Measurements from ENCODE around the gene STOML1. TPM values are rescaled to one million over a fixed set of nuclear protein-coding genes. Genes with fewer than 3 reads are reported as not detected.

The STOML1 gene
- total RNA-seq, 1 experiment from 2014 or later, result 20.4 TPM

DNA sequence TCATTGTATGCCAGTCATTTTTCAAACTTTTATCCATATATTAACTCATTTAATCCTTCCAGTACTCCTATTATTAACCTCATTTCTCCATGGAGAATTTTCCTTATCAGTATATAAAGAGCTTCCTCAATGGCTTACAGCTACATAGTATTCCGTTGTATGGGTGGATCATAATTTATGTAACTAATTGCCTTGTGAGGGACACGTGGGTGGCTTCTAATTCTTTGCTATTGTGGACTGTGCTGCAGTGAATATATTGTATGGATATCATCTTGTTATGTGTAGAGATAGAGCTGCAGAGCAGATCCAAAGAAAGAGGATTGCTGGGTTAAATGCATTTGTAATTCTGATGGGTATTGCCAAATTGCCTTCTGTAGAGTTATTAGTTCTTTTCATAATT lies 27.6 kb upstream of the STOML1 start:
- no peak for DNase-seq (ENCODE audit: low read depth)

DNA sequence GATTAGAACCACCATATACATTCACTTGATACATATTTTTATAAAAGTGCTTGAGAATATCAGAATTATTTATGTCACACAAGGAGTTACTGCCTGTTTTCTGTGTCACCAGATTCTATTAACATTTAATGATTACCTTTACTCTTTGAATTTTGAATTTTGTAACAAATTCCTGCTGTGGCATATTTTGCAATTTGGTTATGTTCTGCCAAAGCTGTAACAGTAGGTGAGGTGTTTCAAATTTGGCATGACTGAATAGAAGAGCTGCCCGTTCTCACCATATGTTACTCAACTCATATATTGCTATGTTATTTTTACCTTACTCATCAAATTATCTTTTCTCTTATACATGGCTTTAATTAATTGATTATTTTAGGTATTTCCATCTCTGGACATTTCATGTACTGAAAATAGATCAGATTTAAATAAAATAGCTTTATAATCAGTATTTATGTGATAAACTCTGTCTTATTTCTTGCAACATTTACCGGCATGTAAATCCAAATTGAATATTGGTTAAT lies 21.3 kb upstream of the STOML1 start:
- DNase-seq (ENCODE audit: low read depth), result no peak

DNA sequence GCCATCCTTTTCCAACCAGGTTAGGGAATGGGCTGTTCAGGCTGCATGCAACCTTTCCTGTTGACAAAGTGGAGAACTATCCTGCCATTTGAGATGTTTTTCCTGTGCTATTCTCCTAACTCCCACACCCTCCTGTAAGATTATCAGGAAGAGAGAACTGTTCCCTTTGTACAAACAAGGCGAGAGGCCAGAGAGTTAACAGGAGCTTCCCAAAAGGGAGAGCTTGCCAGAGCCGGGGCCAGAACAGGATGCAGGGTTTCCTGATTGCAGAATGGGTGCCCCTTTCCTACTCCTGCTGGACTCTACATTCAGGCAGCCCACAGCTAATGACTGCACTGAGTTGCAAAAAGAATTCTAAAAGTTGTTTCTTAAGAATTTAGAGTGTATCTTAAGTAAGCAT lies 19.5 kb upstream of the STOML1 start:
- DNase-seq (ENCODE audit: low read depth), result no peak

DNA sequence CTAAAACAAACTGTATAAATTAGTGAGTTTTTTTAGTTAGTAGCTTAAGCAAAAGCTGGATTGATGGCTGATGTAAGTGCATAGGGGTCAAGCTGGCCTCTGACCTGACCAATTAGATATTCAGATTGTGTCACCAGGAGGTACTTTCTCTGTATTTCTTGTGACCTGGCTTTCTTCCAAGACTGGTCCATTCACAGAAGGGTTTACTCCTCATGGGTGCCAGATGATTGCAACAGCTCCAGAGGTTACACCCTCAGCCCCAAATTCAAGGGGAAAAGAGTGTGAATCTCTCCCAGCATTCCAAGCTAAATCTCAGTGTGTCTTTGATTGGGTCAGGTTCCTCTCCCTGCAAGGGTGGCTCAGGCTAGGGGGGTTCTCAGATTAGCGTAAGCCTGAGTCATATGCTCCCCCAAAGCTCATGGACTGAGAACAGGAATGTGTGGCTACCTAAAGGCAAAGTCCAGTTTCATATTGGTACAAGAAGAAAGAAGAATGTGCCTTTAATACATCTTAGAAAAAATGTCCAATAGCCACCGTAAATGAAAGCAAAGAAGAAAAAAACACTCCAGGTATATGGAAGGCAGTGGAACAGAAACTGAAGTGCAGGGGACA lies 18.9 kb upstream of the STOML1 start:
- DNase-seq (ENCODE audit: low read depth), result peak; percentile 45

DNA sequence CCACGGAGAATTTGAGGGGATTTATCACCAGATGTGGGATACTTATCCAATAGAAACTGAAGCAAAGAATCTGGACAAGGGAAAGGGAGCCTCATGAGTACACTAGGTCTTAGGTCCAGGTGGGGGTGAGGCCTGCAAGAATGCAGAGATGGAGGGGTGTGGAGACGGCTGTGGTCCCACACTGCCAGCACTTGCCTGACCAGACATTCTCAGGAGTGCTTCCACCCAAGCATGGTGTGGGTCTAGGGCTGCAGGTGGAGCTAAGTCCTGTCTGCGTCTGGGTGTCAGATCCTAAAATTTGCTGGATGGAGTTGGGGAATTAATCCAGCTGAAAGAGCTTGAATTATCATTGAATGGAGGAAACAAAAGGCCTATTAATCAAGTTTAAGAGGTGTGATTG lies 16.8 kb upstream of the STOML1 start:
- no peak for DNase-seq (ENCODE audit: low read depth)

DNA sequence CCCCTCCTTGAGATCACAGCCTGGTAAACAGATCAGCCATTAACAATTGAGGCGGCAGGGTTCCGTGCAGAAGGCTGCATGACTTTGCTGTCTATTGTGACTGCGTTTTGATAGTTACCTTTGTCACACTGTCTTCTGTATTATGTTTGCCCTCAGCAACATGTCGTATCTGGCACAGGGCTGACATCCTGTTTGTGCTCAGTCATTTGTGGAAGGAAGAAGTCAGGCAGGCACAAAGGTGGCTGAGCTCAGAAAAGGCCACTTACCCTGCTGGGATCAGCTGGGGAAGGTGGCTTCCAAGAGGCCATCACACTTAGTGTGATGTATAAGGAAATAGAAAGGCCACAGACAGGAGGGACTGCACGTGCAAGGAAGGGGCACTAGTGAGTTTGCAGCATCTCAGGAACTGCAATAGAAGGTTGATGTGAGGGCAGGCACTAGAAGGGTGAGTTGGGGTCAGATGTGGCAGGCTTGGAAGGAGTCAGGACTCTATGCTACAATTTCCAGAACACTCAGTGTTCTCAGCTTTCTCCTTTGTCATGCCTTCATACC lies 15.8 kb upstream of the STOML1 start:
- no peak for DNase-seq (ENCODE audit: low read depth)

DNA sequence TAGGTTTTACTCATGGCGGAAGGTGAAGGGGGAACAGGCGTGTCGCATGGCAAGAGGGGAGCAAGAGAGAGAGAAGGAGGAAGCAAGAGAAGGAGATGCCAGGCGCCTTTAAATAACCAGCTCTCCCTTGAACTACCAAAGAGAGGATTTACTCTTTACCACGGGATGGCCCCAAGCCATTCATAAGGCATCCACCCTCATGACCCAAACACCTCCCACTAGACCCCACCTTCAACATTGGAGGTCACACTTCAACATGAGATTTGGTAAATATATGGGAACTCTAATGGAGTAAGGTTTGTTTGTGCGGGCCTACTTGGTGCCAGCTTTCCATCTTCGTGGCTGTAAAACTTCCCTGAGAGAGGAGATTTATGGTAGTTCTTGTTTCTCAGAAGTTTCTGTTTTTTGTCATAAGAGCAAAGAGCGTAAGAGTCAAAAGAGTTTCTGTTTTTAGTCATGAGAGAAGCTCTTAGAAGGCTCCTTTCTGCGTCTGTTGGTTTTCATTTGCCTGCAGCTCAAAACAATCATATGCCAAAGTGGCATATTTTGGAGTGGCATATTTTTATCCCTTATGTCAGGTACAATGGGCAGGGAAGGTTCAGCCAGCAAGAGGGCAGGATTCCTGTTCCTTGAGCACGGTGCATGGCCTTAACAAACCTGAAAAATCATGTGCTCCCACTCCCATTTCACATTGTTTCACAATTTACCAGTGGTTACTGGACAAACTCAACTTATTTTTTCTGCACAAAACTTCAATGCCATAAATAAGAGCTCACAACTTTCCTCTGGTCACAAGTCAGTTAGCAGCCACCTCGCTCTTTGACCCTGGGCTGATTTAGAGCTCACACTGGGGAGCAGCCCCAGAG lies 14.9 kb upstream of the STOML1 start:
- DNase-seq (ENCODE audit: low read depth), result no peak

DNA sequence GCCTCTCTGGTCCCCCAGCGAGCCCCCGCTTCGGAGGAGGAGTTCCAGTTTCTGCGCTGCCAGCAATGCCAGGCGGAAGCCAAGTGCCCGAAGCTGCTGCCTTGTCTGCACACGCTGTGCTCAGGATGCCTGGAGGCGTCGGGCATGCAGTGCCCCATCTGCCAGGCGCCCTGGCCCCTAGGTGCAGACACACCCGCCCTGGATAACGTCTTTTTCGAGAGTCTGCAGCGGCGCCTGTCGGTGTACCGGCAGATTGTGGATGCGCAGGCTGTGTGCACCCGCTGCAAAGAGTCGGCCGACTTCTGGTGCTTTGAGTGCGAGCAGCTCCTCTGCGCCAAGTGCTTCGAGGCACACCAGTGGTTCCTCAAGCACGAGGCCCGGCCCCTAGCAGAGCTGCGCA lies 5.9 kb upstream of the STOML1 start:
- no peak for DNase-seq (ENCODE audit: low read depth)

DNA sequence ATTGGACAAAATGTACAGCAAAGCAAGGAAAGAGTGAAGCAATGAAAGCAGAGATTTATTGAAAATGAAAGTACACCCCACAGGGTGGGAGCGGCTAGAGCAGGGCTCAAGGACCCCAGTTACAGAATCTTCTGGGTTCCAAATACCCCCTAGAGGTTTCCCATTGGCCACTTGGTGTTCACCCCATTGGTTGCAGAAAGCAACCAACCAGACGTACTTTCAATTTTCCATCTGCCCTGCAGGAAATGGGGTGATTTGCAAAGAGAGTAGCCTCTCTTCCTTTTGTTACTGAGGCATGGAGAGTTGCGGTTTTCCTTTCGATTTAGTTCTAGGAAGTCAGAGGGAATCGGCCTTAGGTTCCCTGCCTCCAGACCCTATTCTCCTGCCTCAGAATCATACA lies 4.8 kb upstream of the STOML1 start:
- peak; percentile 87 for DNase-seq (ENCODE audit: low read depth)

DNA sequence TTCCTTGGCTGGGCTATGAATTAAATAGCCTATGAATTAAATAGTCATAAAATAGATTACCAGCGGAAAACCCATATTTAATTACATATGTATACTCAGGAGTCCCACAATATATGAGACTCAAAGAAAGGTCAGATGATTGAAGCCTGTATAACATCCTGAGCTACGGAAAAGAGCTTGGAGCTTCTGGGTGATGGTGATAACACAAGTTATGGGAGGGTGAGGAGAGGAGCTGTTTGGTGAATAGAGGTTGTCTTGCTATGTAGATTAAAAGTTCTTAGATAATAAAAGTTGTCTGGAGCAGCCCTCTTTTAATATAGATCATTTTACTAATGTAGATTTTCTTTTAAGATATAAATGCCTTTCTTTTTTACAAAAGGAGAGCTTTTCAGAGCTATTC lies 4.2 kb upstream of the STOML1 start:
- DNase-seq (ENCODE audit: low read depth), result no peak

DNA sequence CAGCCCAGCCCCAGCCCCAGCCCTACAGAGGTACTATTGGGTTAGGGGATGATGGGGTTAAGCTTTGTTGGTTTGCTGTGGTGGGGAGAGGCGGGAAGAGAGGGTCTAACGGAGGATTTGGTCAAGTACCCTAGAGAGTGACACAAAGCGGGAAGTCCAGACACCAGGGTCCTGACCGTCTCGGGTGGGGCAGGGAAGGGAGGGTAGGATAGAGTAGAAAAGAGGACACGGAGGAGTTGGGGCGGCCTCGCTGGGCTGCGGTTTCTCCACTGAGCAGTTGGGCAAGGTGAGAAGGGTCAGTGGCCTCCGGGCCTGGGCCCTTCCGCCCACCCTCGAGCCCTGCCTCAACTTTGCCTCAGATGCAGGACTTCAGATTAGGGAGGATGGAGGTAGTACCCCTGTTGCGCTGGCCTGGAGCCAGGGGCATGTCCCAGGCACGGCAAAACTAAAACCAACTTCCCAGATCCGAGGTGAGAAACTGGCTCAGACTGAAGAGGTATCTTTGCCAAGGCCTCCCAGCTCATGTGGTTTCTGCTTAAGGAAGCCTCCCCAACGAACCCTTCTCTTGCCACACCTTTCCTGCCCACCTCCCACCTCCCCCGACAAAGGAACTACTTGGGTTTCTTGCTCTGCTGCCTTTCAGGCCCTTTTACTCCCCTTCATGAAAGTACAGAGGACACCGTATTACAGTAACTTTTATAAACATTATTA lies 3.0 kb upstream of the STOML1 start:
- DNase-seq (ENCODE audit: low read depth), result peak; percentile 42

DNA sequence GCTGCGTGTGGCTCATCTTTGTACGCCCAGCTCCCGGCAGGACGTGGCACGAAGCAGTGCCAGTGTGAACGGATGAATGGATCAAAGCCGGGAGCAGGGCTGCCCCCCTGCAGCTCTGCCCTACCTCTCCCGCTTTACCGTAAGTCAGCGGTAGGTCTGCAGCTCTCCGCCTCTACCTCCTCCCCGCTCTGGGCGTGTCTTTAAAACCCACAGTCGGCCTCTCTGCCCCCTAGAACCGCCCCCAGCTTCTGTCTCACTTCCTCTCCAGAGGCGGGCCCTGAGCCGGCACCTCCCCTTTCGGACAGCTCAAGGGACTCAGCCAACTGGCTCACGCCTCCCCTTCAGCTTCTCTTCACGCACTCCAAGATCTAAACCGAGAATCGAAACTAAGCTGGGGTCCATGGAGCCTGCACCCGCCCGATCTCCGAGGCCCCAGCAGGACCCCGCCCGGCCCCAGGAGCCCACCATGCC lies 2.4 kb upstream of the STOML1 start, which contains the start of gene PML:
PML (plus strand) TSS at position 304 of the 471 bp plus-strand sequence; CDS start at position 401, 97 bp downstream.
- DNase-seq (ENCODE audit: low read depth), result peak; percentile 98

DNA sequence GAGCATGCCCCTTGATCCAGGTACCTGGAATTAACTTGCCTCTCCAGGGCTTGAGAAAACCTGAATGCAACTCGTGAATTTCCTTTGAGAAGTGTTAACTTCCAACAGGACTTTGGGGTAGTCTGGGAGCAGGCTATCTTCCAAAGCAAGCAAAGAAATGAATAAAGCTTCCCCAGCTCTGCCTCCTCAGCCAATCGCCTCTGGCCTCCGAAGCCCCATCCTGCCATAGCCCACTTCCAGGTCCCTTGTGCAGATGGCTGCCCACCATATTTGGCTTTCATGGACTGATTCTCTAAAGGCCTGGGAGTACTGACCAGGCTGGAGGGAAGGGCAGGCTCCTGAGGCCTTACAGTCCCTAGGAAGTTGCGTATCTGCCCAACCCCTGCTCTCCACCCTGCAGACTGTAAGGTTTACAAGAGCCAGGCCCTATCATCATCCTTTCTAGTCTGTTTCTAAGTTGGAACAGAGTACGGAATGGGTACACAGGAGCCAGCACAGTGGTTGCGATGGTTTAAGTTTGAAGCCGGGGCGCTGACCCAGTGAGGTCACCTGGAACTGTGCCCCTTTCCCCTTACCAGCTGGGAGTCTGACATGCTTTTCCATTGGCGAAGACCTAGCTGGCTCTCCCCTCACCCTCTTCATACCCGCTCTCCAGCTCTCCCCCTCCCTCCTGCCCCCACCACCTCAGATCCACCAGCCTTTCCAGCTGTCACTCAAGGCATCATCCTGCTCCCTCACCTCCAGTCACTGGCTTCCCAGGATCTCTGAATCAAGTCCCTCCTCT lies 1.3 kb upstream of the STOML1 start:
- no peak for DNase-seq (ENCODE audit: low read depth)

DNA sequence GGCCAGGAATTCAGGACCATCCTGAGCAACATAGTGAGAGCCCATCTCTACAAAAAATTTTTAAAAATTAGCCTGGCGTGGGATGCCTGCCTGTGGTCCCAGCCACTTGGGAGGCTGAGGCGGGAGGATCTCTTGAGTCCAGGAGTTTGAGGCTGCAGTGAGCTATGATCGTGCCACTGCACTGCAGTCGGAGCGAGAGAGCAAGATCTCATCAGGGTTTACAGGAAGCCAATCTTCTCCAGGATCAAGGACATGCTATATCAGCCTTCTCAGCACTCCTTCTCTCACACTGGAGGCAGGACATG lies 451 bp upstream of the STOML1 start:
- DNase-seq (ENCODE audit: low read depth), result no peak

DNA sequence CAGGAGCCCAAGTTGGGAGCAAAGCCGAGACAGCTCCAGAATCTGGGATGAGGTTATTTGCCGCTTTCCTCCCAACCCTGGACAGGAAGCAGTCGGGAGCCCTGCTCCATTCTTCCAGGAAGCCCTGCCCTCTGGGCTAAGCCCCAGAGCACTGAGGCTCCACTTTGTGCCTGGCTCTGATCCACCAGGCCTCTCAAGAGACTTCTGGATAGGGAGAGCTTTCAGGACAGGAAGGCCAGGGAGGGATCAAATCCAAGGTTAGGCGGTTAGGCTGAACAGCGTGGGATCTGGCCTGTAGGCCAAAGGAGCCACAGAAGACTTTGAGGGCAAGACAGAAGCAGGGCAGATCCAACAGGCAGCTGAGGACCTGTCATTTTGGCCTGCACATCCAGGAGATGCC lies 835 bp downstream of the STOML1 start:
- peak; percentile 76 for DNase-seq (ENCODE audit: low read depth)

DNA sequence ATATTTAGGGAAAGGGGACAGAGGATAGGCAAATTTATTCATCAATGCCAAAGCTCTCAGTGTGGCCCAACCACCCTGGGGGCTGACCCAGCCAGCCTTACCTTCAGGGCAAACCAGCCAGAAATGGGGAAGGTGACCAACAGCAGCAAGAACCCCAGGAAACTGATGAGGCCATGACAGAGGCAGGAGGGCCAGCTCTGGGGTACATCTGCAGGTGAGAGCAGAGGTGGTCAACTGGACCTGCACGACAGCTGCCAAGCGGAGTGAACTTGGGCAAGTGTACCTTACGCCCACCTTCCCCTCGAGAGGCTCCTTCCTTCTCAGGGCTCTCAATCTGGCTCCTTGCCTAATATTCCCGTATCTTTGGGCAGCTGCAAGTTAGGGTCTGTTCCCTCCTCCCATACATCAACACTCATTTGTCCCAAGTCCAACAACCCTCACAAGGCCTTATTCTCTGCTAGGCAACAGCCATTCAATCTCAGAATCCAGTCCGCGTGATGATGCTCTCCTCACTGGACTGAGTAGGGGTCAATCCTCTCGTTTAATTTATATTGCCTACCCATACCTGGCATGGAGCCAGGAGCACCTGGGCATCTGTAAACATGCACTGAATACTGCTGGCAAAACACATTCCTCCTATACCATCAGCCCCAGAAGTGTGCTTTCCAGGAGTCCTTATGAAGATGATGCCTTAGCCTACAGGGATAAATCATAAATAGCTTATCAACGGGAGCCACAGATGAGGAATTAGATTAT lies 1.7 kb downstream of the STOML1 start:
- DNase-seq (ENCODE audit: low read depth), result no peak

DNA sequence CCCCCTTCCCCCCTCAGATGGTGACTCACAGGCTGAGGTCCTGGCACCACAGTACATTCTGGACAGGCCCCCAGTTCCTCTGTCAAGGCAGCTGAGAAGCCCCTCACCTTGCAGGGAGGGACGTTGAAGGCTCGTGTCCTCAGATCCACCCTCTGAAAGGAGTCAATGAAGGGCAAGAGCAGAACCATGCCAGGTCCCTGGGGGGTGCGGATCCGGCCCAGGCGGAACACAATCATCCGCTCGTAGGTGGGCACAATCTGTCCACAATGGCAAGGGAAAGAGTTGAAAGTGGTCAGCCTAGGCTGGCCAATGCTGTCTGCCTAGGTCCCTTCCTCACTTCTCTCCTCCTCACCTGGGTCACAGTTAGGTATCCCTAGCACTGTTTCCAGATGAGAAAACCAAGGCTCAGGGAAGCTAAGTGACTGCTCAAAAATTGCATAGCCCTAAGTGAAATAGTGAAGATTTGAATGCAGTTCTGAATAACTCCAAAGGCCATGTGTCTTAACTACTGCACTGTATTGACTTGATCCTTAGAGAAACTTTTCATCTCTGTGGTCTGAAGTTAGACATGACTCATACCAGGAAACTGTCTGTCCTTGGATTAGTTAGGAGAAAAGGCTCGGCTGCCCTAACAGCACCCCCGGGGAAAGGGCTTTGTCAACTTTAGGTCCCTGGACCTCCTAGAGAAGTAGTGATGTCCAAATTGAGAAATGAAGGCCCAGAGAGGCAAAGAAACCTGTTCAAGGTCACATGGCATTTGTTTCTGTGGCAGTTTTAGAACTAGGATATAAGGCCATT lies 2.9 kb downstream of the STOML1 start:
- DNase-seq (ENCODE audit: low read depth), result peak; percentile 92

DNA sequence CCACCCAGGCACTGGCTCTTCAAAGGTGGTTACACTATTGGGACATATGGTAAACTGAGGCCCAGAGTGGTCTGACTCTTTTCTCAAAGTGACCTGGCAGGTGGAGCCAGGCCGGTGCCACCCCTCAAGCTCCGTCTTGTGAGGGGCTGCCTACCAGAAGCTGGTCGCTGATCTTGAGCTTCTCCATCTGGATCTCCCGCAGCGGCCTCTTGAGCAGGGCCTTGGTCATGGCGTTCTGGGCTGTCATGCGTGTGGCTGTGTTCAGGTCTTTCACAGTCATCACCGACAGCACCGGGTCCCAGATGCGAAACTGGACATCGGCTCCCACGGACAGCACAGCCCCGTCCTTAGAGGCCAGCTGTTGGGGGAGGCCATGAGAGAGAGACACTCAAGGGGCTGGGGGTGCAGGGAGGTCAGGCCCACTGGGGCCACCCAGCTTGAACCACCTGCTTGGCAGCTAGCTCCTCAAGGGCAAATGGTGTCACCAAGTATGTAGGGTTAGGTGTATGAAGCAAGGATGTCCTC lies 3.6 kb downstream of the STOML1 start:
- DNase-seq (ENCODE audit: low read depth), result no peak

DNA sequence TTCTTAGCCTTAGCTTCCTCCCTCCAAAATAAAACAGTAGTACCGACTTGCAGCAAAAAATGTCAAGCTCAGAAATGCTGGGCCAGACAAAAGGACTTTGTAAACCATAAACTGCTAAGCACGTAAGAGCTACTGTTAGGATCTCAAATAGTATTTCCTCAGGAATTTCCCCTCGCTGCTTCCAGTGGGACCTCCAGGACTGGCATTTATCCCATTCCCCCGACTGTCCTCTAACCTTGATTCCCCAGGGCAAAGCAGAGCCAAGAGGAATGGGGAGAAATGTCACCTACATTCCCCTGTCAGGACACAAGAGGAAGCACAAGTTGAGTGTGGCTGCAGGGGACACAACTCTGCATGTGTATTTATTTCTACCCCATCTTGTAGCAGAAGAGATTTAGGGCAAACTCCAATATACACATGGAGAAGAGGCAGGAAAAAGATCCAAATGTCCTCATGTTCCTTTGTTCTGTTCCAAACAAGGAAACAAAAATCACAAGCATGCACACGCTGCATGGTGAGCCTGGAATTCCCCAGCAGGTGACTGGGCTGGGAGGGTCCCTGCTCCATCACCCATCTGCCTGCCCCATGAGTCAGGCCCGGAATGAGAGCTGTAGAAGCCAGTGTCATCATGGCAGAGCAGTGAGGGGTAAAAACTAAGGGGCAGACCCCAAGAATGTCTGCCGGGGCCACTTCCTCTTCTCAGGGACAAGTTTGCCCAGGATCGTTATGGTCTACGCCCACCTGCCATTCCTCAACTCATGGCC lies 4.2 kb downstream of the STOML1 start:
- DNase-seq (ENCODE audit: low read depth), result peak; percentile 73

All from RPMI7951 (cell line).